Measurements from ENCODE around the gene LAMA3.

DNA sequence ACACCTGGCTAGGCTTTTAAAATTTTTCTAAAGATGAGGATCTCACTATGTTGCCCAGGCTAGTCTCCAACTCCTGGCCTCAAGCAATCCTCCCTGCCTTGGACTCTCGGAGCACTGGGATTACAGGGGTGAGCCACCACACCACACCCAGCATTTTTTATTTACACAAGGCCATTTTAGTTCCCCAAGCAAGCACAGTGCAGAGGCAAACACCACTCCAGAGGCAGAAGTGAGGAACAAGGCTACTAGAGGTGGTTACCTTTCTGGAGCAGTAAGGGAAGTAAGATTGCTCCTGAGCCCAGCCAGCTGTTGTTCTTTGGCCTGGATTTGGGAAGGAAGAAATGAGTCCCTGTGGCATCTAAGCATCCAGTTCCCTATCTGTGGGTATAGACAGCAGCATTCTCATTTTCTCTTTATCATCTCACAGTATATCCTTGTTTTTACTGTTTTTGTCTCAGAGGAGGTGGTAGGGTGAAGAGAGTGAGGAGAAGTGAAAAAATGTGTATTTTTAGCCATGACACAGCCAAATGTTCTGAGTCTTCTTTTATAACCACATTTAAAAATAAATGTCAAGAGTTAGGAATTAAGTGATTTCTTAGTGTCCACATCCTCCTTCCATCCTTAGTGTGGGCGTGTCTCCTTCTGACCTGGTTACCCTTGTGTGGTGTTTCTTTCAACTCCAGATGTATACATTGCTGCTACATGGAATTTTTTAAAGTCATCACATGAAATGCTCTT lies 314.8 kb downstream of the LAMA3 start:
- TF ChIP-seq, protein P1, sequence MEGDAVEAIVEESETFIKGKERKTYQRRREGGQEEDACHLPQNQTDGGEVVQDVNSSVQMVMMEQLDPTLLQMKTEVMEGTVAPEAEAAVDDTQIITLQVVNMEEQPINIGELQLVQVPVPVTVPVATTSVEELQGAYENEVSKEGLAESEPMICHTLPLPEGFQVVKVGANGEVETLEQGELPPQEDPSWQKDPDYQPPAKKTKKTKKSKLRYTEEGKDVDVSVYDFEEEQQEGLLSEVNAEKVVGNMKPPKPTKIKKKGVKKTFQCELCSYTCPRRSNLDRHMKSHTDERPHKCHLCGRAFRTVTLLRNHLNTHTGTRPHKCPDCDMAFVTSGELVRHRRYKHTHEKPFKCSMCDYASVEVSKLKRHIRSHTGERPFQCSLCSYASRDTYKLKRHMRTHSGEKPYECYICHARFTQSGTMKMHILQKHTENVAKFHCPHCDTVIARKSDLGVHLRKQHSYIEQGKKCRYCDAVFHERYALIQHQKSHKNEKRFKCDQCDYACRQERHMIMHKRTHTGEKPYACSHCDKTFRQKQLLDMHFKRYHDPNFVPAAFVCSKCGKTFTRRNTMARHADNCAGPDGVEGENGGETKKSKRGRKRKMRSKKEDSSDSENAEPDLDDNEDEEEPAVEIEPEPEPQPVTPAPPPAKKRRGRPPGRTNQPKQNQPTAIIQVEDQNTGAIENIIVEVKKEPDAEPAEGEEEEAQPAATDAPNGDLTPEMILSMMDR (IDR thresholded peaks at IDR 0.05): no peak
- TF ChIP-seq POLR2A (IDR thresholded peaks at IDR 0.05): no peak

All from Peyer's patch (tissue), 4 donors.